H7 (cell line): ENCODE data around the gene MTA3. TPM values are rescaled to one million over a fixed set of nuclear protein-coding genes. Genes with fewer than 3 reads are reported as not detected.
A peak's percentile ranks its signal among the peaks of the same experiment; 100 is the strongest.

Experiments
- DNase-seq: peaks from one replicate; pipeline ENCODE4 v3.0.0; 2012
- H3K27me3 ChIP-seq: 2 replicates; pipeline ENCODE4 v1.6.0; 2011; ENCODE audit warnings: mild to moderate bottlenecking, low read length; ENCODE audit not compliant: control insufficient read depth, insufficient read depth
- H3K36me3 ChIP-seq: replicated peaks from 2 replicates; pipeline ENCODE4 v1.5.1; 2011; ENCODE audit warnings: low read length; ENCODE audit not compliant: control insufficient read depth, insufficient read depth
- H3K4me3 ChIP-seq: 2 replicates; pipeline ENCODE4 v1.5.1; 2011; ENCODE audit warnings: low read depth, mild to moderate bottlenecking, control low read depth, low read length, moderate library complexity; ENCODE audit not compliant: insufficient read depth
- total RNA-seq: library from RNA; depleted of rRNA; stranded (reverse); fragments of >200 nt; shearing (Covaris generic); gene quantifications from 2 replicates; pipeline ENCODE4 v1.2.3, GENCODE V29; 2014

Gene MTA3
- total RNA-seq, 1 experiment from 2014 or later, result 51.8 TPM

DNA sequence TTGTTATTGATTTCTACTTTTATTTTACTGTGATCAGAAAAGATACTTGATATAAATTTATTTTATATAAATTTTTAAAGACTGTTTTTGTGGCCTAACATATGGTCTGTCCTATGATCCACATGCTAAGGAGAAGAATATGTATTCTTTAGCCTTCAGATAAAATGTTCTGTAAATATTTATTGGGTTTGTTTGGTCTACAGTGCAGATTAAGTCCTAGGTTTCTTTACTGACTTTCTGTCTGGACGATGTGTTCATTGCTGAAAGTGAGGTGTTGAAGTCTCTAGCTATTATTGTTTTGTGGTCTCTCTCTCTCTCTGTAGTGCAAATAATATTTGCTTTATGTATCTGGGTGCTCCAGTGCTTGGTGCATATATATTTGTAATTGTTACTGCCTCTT is 165.4 kb downstream of the MTA3 start:
- DNase-seq, result no peak
- Histone ChIP-seq H3K36me3 (peaks cover 2% of the 10 kb centered on the region; the same call in 1 of the 2 replicates), H3K27me3 (no peaks in the 10 kb centered on the region), H3K4me3 (no peak overlapping the region)

DNA sequence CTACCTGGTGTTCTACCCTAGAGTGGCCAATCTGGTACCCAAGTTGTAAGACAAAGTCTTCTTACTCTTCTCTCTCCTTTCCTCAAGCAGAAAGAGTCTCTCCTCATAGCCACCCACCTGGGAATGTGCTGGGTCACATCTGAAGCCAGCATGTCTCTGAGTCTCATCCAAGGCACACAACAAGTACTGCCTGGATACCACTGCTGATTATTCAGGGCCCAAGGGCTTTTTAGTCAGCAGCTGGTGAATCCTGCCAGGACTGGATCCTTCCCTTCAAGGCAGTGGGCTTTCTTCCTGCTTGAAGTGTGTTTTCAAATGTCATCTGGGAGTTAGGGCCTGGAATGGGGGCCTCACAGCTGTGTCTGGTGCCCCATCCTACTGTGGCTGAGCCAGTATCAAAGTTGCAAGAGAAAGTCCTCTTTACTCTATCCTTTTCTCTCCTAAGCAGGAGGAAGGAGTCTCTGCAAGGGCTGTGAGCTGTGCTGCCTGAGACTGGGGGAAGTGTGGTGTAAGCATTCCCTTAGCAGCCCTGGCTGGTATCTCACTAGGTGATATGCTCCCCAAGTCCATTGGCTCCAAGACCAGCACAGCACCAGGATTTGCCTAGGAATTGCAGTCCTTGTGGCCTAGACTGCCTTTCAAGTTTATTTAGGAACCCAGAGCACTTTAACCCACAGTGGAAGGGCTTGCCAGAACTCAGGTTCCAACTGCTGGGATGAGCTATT is 168.3 kb downstream of the MTA3 start:
- H3K27me3 ChIP-seq, result no peaks in the 10 kb centered on the region
- H3K36me3 ChIP-seq, result peaks cover 2% of the 10 kb centered on the region
- DNase-seq, result no peak
- H3K4me3 ChIP-seq, result no peak overlapping the region

DNA sequence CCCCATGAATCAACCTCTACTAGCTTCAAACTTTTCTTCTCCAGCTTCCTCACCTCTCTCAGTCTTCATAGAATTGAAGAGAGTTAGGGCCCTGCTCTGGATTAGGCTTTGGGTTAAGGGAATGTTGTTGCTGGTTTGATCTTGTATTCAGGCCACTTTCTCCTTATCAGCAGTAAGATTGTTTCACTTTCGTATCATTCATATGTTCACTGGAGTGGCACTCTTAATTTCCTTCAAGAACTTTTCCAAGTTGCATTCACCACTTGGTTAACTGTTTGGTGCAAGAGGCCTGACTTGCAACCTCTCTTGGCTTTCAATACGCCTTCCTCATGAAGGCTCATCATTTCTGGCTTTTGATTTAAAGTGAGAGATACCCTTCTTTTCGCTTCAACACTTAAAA is 172.7 kb downstream of the MTA3 start:
- peaks cover 3% of the 10 kb centered on the region for H3K36me3 ChIP-seq
- no peak for DNase-seq
- no peak overlapping the region for H3K4me3 ChIP-seq
- H3K27me3 ChIP-seq, result no peaks in the 10 kb centered on the region

DNA sequence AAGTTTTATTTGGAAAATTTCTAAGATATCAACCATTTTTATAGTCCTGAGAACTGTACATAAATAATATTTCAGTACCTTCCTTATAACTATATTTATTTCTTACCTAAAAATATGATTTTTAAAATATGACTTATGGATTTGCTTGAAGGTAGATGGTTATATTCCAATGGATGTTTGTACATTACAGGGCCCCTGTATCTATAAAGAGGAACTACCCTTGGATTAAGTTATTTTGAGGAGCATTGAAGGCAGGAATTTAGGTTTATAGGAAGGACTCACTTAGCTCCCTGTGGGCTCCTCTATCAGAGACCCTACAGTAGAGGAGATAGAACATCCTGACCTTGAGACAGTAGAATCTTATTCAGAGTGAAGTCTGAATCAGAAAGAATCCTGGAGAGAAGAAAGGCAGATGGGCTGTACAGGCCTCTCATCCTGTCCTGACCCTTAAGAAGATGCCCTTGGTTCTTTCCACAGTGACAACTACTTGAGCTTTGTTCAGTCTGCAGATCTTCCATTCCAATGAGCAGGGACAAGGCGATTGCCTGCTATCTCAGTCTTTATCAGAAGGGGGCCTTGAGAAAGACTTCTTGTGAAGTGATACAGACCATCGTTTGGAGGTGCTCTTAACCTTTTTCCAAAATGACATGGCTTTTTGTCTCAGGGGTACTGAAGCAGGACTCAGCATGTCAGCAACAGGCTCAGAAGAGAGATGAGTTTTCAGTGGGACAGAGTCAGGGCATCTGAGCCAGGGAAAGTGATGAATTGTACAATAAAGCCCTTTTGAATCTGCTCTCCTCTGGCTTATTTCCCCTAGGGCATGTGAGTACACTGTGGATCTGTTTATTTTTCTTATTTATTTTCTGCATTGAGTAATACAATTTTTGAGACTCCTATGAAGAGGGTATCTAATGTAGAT is 174.6 kb downstream of the MTA3 start:
- no peak for DNase-seq
- Histone ChIP-seq H3K36me3 (peaks cover 1% of the 10 kb centered on the region), H3K4me3 (no peak overlapping the region), H3K27me3 (no peaks in the 10 kb centered on the region)

DNA sequence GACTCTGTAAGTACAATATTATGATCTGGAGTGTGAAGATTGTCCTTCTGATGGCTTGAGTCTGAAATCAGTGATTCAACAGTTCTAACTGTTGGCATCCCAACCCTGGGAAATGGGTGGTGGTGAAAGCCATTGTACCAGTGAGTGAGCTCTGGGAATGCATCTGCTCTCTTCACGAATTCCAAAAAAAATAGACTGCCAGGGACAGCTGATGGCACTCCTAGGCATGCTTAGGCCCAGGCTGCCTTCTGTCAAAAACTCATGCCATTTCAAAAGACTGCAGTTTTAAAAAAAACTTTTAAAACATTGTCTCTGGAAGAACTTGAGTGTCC is 175.2 kb downstream of the MTA3 start:
- no peaks in the 10 kb centered on the region for H3K27me3 ChIP-seq
- DNase-seq, result no peak
- no peak overlapping the region for H3K4me3 ChIP-seq
- peaks cover 1% of the 10 kb centered on the region for H3K36me3 ChIP-seq

DNA sequence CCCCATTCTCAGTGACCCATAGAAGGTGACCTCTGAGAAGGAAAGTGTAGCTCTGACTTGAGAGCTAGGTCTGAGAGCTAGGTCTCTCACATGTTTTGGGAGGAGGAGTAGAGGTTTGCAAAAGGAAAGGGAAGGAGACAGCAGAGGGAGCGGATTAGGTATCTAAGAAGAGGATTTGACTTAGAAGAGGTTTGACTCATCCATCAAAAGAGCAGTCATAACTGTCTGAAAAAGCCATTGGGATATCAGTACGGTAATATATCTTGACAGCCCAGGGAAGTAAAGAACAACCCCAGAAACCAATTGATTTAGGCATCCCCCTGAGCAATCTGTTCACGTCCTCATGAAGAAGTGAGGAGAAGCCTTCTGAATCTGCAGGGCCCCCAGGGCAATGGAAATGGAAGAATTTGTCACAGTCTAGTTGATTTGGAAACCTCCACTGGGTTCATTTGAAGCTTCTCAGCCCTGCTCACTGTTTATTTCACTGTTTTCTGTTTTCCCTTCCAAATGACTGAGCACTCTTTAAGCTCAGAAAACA is 176.2 kb downstream of the MTA3 start:
- peaks cover 1% of the 10 kb centered on the region for H3K36me3 ChIP-seq
- no peak for DNase-seq
- H3K27me3 ChIP-seq, result no peaks in the 10 kb centered on the region
- H3K4me3 ChIP-seq, result no peak overlapping the region

DNA sequence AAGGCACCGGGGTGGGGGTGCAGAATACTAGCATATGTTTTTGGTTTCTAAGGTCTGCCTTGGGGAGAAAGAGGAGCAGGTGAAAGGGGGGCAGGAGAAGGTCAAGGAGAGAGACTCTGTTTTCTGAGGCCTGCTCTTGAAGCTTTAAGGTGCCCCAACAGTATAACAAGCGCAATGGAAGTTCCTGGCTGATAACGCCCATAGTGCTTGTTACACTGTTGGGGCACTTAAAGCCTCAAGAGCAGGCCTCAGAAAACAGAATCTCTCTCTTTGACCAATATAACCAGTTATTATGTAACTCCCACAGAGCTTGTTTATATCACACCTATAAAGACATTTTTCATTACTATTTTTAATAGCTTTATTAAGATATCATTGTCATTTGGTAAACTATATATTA is 179.0 kb downstream of the MTA3 start:
- Histone ChIP-seq H3K36me3 (peaks cover 1% of the 10 kb centered on the region), H3K27me3 (no peaks in the 10 kb centered on the region), H3K4me3 (no peak overlapping the region)
- DNase-seq, result no peak

DNA sequence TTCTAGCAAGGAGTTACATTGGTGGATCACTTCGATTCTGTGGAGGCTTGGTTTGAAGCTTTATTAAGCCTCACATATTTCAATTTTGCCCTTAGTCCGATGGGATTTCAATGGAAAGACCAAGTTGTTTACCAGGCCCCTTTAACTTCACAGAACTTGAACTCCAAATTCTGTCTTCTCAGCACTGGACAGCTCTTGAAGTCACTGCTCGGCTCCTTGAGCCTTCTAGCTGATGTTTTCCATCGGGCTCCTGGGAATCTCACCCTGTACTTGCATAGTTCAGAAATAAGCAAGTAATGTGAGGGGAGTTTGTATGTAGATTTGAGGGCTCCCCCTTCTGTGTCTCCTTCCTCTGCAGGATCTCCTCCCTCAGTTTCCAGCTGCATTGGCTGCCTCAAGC is 180.4 kb downstream of the MTA3 start:
- Histone ChIP-seq H3K27me3 (no peaks in the 10 kb centered on the region), H3K36me3 (peaks cover 1% of the 10 kb centered on the region; the same call in 1 of the 2 replicates), H3K4me3 (no peak overlapping the region)
- no peak for DNase-seq

DNA sequence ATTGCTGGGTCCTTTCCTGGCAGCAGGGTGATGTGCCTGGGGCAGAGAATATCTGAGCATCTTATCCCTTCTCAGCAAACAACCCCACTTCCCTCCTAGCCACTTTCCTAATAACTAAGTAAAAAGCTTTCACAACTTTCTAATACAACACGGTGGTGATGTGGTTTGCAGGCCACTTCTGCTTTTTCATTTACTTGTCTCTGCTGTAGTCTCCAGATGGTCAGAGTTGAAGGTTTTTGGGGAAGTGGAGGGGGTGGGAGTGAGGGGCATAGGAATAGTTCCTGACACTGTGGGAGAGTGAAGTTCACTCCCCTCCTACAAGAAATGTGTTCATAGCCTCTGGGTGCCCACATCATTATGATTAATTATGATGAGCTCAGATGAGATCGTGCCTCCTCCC is 183.9 kb downstream of the MTA3 start:
- H3K4me3 ChIP-seq, result no peak overlapping the region
- no peak for DNase-seq
- H3K36me3 ChIP-seq, result peaks cover 1% of the 10 kb centered on the region; the same call in 1 of the 2 replicates
- no peaks in the 10 kb centered on the region for H3K27me3 ChIP-seq

DNA sequence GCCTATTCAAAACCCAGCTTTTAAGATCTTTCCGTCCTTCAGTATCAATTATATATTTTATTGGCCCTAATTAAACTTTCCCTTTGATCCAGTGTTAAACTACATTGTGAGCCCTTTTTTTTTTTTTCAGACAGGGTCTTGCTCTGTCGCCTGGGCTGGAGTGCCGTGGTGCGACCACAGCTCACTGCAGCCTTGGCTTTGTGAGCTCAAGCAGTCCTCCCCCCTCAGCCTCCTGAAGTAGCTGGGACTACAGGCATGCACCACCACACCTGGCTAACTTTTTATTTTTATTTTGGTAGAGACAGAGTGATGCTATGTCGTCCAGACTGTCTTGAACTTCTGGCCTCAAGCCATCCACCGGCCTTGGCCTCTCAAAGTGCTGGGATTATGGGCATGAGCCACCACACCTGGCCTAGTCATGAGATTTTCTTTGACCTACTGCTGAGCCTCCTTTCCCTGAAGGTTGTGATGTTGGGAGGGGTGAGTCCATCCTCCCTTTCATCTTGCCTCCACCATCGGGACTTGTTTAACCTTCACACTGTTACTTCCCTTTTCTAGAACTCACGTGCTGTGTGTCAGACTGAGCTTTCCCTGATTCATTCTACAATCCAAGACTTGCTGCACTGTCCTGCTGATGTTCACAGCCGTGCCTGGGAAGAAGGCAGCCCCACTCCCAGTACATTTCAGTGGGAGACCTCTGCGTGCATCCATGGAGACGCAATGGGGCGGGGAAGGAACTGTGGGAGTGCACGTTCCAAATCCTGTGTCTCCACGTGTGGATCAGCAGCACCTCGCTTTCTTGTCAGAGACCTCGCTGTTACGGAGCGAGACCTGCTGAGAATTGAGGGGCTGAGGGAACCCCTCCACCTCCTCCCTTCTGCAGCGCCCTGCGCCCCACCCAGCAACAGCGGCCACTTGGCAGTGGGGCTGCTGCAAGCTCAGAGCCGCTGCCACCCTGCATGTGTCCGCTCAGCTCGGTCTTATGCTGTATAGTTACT is 184.7 kb downstream of the MTA3 start:
- DNase-seq, result no peak
- Histone ChIP-seq H3K27me3 (no peaks in the 10 kb centered on the region), H3K36me3 (peaks cover 1% of the 10 kb centered on the region; the same call in 1 of the 2 replicates), H3K4me3 (no peak overlapping the region)

DNA sequence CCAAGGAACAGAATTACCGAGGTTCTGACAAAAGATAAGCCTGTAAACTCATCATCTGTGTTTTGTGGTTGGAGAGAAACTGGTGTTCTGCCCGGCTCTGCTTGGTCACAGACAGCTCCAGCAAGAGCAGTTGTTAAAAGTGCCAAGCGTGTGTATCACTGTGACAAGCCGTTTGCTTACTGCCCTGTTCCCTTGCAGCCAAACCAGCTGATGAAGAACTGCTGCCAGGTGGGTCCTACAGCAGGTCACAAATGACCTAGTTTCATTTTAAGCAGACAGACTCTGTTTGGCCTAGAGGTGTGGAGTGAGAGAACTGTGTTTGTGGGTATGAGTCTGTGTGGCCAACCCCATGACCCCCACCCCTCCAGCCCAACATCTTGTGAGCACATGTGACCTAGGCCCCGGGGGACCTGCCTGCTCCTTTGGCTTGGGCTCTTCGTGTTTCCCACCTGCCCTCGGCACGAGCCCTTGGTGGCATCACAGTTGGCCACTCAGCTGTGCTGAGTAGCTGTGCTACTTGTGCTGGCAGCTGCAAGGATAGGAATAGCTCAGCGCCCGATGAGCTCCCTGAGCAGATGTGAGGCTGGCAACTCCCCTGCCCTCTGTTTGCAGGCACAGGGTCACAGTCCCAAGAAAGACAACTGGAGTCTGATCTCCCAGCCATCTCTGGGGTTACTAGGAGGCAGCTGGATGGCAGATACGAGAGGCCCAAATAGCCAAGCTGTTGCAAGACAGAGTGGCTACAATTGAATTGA is 185.8 kb downstream of the MTA3 start:
- peaks cover 1% of the 10 kb centered on the region; the same call in 1 of the 2 replicates for H3K36me3 ChIP-seq
- H3K27me3 ChIP-seq, result no peaks in the 10 kb centered on the region
- peak; percentile 26 for DNase-seq
- H3K4me3 ChIP-seq, result no peak overlapping the region

DNA sequence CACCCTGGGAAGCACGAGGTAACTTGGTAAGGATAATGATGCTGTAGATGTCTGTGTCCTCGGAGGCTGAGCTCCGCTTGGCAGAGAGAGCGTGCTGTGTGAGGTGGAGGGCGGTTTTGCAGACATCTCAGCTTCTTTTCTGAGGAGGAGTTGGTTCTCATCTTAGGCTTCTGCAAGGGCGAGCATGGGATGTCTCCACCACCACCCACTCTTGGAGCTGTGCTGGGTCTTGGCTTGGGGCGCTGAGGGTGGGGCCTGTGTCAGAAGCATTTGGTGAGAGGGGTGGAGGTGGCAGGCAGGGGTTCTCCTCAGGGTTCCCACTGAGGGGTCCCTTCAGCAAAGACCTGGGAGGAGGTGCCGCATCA is 186.3 kb downstream of the MTA3 start:
- DNase-seq, result no peak
- peaks cover 1% of the 10 kb centered on the region; the same call in 1 of the 2 replicates for H3K36me3 ChIP-seq
- H3K4me3 ChIP-seq, result no peak overlapping the region
- no peaks in the 10 kb centered on the region for H3K27me3 ChIP-seq

DNA sequence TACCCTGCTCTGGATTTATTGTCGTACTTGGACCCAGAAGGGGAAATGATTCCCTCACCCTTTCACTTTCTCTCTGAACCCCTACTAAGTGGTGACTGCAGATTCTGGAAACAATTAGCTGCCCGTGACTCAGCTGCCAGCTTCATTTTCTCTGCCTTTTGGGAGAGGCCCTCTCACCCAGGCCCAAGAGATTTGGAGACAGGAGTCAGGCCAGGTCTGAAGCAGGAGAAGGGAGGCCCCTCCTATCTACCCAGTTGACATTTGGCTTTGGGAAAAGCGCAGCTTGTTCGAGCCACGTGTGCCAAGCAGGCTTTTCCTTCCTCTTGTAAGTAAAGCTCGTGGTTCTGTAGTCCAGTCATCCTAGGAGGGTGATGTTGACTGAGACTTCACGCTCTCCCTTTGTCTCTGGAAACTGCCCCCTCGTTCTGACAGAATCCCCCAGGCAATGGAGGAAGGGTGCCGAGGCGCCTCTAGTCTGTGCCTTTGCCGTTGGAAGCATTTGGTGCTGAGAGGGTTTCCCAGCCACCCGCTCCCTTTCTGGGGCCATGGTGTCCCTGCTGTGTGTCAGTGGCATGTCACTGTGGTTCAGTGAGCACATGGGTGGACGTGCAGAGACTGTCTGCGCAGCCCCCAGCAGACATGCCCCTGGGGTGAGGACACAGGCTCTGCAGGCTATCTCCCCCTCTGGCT is 186.9 kb downstream of the MTA3 start:
- DNase-seq, result peak; percentile 31
- peaks cover 1% of the 10 kb centered on the region; the same call in 1 of the 2 replicates for H3K36me3 ChIP-seq

More for the DNA sequence above, 186.9 kb downstream of the MTA3 start:
- no peak overlapping the region for H3K4me3 ChIP-seq
- no peaks in the 10 kb centered on the region for H3K27me3 ChIP-seq
